HG03521 (cell line): Measurements from ENCODE around the gene EPN1.
"Not testable (repeated sequence)": the region's sequence is repeated elsewhere in the genome, so short reads cannot be mapped to it uniquely, and the experiment has no call there.

Source experiments
- ATAC-seq: cut with Tn5 transposase; IDR thresholded peaks from one replicate; pipeline ENCODE4 v1.9.1; 2021; ENCODE audit warnings: mild to moderate bottlenecking, moderate library complexity; ENCODE audit not compliant: unreplicated experiment

The EPN1 gene

DNA sequence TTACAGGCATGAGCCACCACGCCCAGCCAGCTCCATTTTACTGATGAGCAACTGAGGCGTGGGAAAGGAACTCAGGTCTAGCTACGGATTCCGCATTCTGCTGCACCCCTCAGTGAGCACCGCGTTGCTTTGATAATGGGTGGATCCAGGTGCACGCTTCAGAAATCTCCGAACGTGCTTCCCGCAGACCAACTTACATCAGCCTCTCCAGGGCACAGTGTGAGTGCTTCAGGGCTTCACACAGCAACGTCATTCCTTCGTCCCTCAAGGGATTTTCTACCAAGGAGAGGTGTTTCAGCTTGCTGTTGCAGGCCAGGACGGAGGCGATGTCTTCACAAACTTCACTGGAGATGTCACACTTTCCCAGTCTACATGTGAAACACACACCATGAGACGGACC is 41.5 kb downstream of the EPN1 start:
- ATAC-seq = no peak

- no peak for ATAC-seq
Observed at GRCh38 chr19:55717251-55717650, 42.2 kb downstream of the EPN1 start.

- not testable (repeated sequence) for ATAC-seq
Observed at GRCh38 chr19:55717879-55718711, 43.1 kb downstream of the EPN1 start.

DNA sequence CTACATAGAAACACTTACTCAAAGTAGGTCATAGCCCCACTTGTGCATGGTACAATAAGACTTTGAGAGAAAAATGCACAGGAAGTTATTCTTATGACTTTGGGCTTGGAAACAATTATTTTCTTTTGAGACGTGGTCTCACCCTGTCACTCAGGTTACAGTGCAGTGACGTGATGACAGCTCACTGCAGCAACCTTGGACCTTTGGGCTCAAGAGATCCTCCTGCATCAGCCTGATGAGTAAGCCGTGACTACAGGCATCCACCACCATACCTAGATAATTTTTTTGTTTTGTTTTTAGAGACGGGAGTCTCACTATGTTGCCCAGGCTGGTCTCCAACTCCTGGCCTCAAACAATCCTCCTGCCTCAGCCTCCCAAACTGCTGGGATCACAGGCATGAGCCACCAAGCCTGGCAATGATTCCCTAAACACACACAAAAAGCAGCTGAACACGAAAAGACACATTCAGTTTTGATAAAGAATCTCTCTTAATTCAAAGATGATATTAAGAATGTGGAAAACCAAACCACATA is 45.3 kb downstream of the EPN1 start:
- ATAC-seq = no peak

GRCh38 chr19:55720801-55721200 is 45.8 kb downstream of the EPN1 start:
- ATAC-seq = no peak

- ATAC-seq = no peak
Observed at GRCh38 chr19:55723491-55723890, 48.5 kb downstream of the EPN1 start.

DNA sequence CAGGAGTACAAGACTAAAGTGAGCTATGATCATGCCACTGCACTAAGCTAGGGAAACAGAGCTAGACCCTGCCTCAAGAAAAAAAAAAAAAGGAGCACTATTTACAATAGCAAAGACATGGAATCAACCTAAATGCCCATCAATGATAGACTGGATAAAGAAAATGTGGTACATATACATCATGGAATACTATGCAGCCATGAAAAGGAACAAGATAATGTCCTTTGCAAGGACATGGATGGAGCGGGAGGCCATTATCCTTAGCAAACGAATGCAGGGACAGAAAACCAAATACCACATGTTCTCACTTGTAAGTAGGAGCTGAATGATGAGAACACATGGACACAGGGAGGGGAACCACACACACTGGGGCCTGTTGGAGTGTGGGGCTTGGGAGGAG is 55.4 kb downstream of the EPN1 start:
- ATAC-seq = not testable (repeated sequence)

- ATAC-seq = no peak
Observed at GRCh38 chr19:55738302-55738701, 63.3 kb downstream of the EPN1 start, which contains the start of gene NLRP9. Gene NLRP9, minus strand, starts transcription at chr19:55738402. Its CDS starts 28 bp downstream, at chr19:55738374.

DNA sequence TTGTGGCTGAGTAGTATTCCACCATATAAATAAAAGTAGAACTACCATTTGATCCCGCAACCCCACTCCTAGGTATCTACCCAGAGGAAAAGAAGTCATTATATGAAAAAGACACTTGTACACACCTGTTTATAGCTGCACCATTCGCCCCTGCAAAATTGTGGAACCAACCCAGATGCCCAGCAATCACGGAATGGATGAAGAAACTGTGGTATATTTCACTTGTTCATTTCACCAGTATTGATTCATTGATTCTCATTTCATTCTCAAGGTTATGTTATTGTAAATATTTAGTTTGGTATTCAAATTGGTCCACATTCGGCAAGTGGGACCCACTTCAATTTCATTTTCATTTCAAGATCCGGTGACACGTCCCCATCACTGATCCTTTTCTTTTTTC is 75.7 kb downstream of the EPN1 start:
- no peak for ATAC-seq

DNA sequence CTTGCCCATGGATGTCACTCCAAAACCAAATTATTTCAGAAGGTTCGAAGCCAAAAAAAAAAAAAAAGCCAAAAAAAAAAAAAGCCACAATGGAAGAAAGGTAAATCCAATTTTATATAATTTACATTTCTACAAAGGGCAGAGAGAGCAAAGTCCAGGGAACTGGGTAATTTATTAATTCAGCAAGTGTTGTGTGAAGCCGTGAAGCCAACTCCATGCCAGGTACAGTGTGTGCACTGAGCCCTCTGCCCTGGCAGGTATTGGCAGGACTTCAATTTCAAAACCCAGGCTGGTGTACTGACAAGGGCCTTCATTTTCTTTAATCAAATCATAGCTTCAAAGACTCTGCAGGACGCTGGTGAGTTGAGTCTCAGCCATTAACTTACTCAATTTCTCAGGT is 78.4 kb downstream of the EPN1 start:
- no peak for ATAC-seq

GRCh38 chr19:55756808-55757207 is 81.8 kb downstream of the EPN1 start:
- not testable (repeated sequence) for ATAC-seq

GRCh38 chr19:55758797-55759196 is 83.8 kb downstream of the EPN1 start, which contains the start of gene RFPL4A:
Gene RFPL4A, plus strand, starts transcription at chr19:55759097. Its CDS starts 2,704 bp downstream, at chr19:55761801.
- not testable (repeated sequence) for ATAC-seq
